Neutrophil (primary cell): ENCODE measurements around the gene RNF40.

Experiments
- H3K27ac ChIP-seq: fragments of 200-600 bp; sonication (generic); 2 replicates; pipeline ENCODE4 v1.5.1; 2016; ENCODE audit warnings: mild to moderate bottlenecking, moderate library complexity
- H3K27me3 ChIP-seq: fragments of 200-600 bp; sonication (generic); 2 replicates; pipeline ENCODE4 v1.6.0; 2016; ENCODE audit warnings: mild to moderate bottlenecking
- H3K36me3 ChIP-seq: fragments of 200-600 bp; sonication (generic); 2 replicates; pipeline ENCODE4 v1.5.1; 2017
- H3K4me1 ChIP-seq, 2 experiments: fragments of 200-600 bp in 1 of 2; sonication (generic) in 1 of 2; 1 replicate in 1 of 2; 2 replicates in 1 of 2; pipeline versions ENCODE4 v1.5.1 to v1.6.1; 2013 to 2016; ENCODE audit warnings: low read depth in 1 of 2, low read length in 1 of 2, mild to moderate bottlenecking in 1 of 2, moderate library complexity in 1 of 2; ENCODE audit not compliant: control insufficient read depth in 1 of 2, insufficient read depth in 1 of 2
- H3K4me3 ChIP-seq, 2 experiments: fragments of 200-600 bp in 1 of 2; sonication (generic) in 1 of 2; 1 replicate in 1 of 2; 2 replicates in 1 of 2; pipeline ENCODE4 v1.5.1; 2013 to 2016; ENCODE audit warnings: low read depth in 1 of 2, low read length in 1 of 2, mild to moderate bottlenecking in 1 of 2, moderate library complexity in 1 of 2
- H3K9me3 ChIP-seq: fragments of 200-600 bp; sonication (generic); 2 replicates; pipeline ENCODE4 v1.5.1; 2016
- CTCF ChIP-seq: fragments of 200-600 bp; sonication (generic); IDR thresholded peaks from 2 replicates; pipeline ENCODE4 v1.5.1; 2016; ENCODE audit warnings: antibody characterized with exemption

The RNF40 gene

GRCh38 chr16:30766206-30766932, 4.2 kb downstream of the RNF40 start:
- peaks cover 86% of the 10 kb centered on the region for H3K36me3 ChIP-seq

GRCh38 chr16:30766933-30767284, 4.8 kb downstream of the RNF40 start:
- no peaks in the 10 kb centered on the region for H3K9me3 ChIP-seq
- no peak for TF ChIP-seq CTCF
- no peaks in the 10 kb centered on the region for H3K27me3 ChIP-seq
- H3K36me3 ChIP-seq: peaks cover 91% of the 10 kb centered on the region
- H3K4me1 ChIP-seq: peaks cover 18% of the 10 kb centered on the region in 2 experiments
- H3K4me3 ChIP-seq: no peak overlapping the region
- H3K27ac ChIP-seq: no peak overlapping the region

More at GRCh38 chr16:30766206-30766932, 4.2 kb downstream of the RNF40 start:
- no peak for TF ChIP-seq CTCF
- Histone ChIP-seq H3K4me1 (peaks cover 22 to 23% of the 10 kb centered on the region in 2 experiments), H3K27me3 (no peaks in the 10 kb centered on the region), H3K27ac (no peak overlapping the region), H3K9me3 (no peaks in the 10 kb centered on the region), H3K4me3 (no peak overlapping the region)

- H3K27ac ChIP-seq: no peak overlapping the region
- no peak overlapping the region for H3K4me3 ChIP-seq
- H3K27me3 ChIP-seq: no peaks in the 10 kb centered on the region
Measured at GRCh38 chr16:30767767-30768465, 5.8 kb downstream of the RNF40 start.

GRCh38 chr16:30768583-30769181, 6.6 kb downstream of the RNF40 start:
- Histone ChIP-seq H3K4me3 (no peak overlapping the region), H3K27ac (no peak overlapping the region), H3K27me3 (no peaks in the 10 kb centered on the region), H3K4me1 (peaks cover 3 to 6% of the 10 kb centered on the region in 2 experiments), H3K9me3 (no peaks in the 10 kb centered on the region), H3K36me3 (peaks cover 100% of the 10 kb centered on the region)
- no peak for TF ChIP-seq CTCF

More at GRCh38 chr16:30767767-30768465, 5.8 kb downstream of the RNF40 start:
- Histone ChIP-seq H3K4me1 (peaks cover 11 to 14% of the 10 kb centered on the region in 2 experiments), H3K9me3 (no peaks in the 10 kb centered on the region), H3K36me3 (peaks cover 100% of the 10 kb centered on the region)
- TF ChIP-seq CTCF: no peak

- Histone ChIP-seq H3K27me3 (no peaks in the 10 kb centered on the region), H3K27ac (no peak overlapping the region), H3K4me1 (peaks cover 2% of the 10 kb centered on the region in 2 experiments), H3K9me3 (no peaks in the 10 kb centered on the region), H3K4me3 (no peak overlapping the region), H3K36me3 (peaks cover 100% of the 10 kb centered on the region)
- no peak for TF ChIP-seq CTCF
Measured at GRCh38 chr16:30769379-30770089, 7.4 kb downstream of the RNF40 start.
